Transverse colon (tissue), 4 donors: Measurements from ENCODE around the gene HOXD10. TPM values are rescaled to one million over a fixed set of nuclear protein-coding genes. Genes with fewer than 3 reads are reported as not detected.

Experiments
- DNase-seq: peaks from one replicate; pipeline ENCODE4 v3.0.0-alpha.2; 2019
- H3K27ac ChIP-seq, 4 donors: fragments of 200-600 bp; sonication (generic); 2 replicates each; pipeline ENCODE4 v1.5.1; 2016 to 2018; ENCODE audit warnings: inconsistent platforms in 4 of 4
- H3K27me3 ChIP-seq: fragments of 200-600 bp; sonication (generic); 2 replicates; pipeline ENCODE4 v1.5.1; 2017; ENCODE audit warnings: inconsistent platforms
- H3K36me3 ChIP-seq, 4 donors: fragments of 200-600 bp; sonication (generic); 2 replicates each; pipeline ENCODE4 v1.5.1; 2017 to 2019; ENCODE audit warnings: inconsistent platforms in 4 of 4
- H3K4me1 ChIP-seq, 4 donors: fragments of 200-600 bp; sonication (generic); 2 replicates each; pipeline ENCODE4 v1.5.1; 2017 to 2020; ENCODE audit warnings: inconsistent platforms in 4 of 4
- H3K4me3 ChIP-seq, 4 donors: fragments of 200-600 bp; sonication (generic); 1 replicate in 1 of 4; 2 replicates in 3 of 4; pipeline versions ENCODE4 v1.5.1 to v1.6.1; 2017 to 2019; ENCODE audit warnings: inconsistent platforms in 4 of 4
- H3K9me3 ChIP-seq, 2 donors: fragments of 200-600 bp; sonication (generic); 2 replicates each; pipeline ENCODE4 v1.5.1; 2017 to 2019; ENCODE audit warnings: inconsistent platforms in 2 of 2
- CTCF ChIP-seq, 5 experiments: fragments of 200-600 bp in 3 of 5; fragments of 450-650 bp in 2 of 5; sonication (generic) in 3 of 5; IDR thresholded peaks; 1 replicate in 2 of 5; 2 replicates in 3 of 5; pipeline ENCODE4 v1.5.1; 2016 to 2017; ENCODE audit warnings: antibody characterized with exemption in 5 of 5, inconsistent platforms in 3 of 5, mild to moderate bottlenecking in 2 of 5, moderate library complexity in 1 of 5
- EP300 ChIP-seq: sonication (generic); formaldehyde crosslinking; IDR thresholded peaks from one replicate; pipeline ENCODE4 v1.6.1; 2017; ENCODE audit warnings: antibody characterized with exemption, low read depth
- POLR2A ChIP-seq: fragments of 450-650 bp; IDR thresholded peaks from one replicate; pipeline ENCODE4 v1.6.1; 2016; ENCODE audit warnings: antibody characterized with exemption, mild to moderate bottlenecking, moderate library complexity
- POLR2AphosphoS5 ChIP-seq, 3 donors: sonication (generic); formaldehyde crosslinking; IDR thresholded peaks; one replicate each; pipeline ENCODE4 v1.6.1; 2016; ENCODE audit warnings: antibody characterized with exemption in 3 of 3
- WGBS, 2 donors: methylation state at CpG; one replicate each; pipeline ENCODE4 v1.1.5; 2018; ENCODE audit warnings: low coverage in 1 of 2; 5-methylcytosine and 5-hydroxymethylcytosine counted together
- in situ Hi-C, 4 donors: fragments of 200-750 bp; cut with MboI; loops; one replicate each; pipeline versions ENCODE4 v1.15.0 to v1.15.1; 2017; ENCODE audit warnings: low sequenced_read_pairs in 3 of 4, low pct_ligation_motif_present in 1 of 4, low pct_unique_long_range_greater_than_20kb in 1 of 4
- intact Hi-C: fragments of 100-400 bp; cut with DNase I; formaldehyde crosslinking; loops from one replicate; pipeline ENCODE4 v1.15.1; 2023; ENCODE audit warnings: low total_unique reads
- total RNA-seq, 4 donors: library from RNA; depleted of rRNA; stranded (reverse); fragments of >200 nt; gene quantifications; one replicate each; pipeline ENCODE4 v1.1.0, GENCODE V29; 2016

Gene HOXD10
- total RNA-seq, 4 donors from 2014 or later = 1.1 to 25.1 (median 7.6) TPM

GRCh38 chr2:176111846-176112374 is 4.7 kb upstream of the HOXD10 start:
- in situ Hi-C loops (loop anchor here in 3 of 4 donors (25.0 kb wide), 2 partner anchors 700 to 1025 kb away; no protein-coding TSS in a partner anchor), intact Hi-C loops (no loop called here)
- peaks cover 98% of the 10 kb centered on the region for H3K27me3 ChIP-seq
- WGBS, 2 donors = 35 to 37% methylated on average over 21 to 28 of the region's 29 CpGs
- peak overlapping the region in 2 of 4 donors; percentile 37 to 69 for H3K27ac ChIP-seq
- no peaks in the 10 kb centered on the region for H3K9me3 ChIP-seq
- H3K4me3 ChIP-seq = peak overlapping the region in 1 of 4 donors; percentile 18
- peaks cover 7 to 37% (median 11%) of the 10 kb centered on the region in 4 donors for H3K4me1 ChIP-seq
- H3K36me3 ChIP-seq = no peaks in the 10 kb centered on the region
- no peak for TF ChIP-seq CTCF (IDR thresholded peaks at IDR 0.05)
- TF ChIP-seq POLR2AphosphoS5 (IDR thresholded peaks at IDR 0.05) = no peak
- no peak for DNase-seq

DNA sequence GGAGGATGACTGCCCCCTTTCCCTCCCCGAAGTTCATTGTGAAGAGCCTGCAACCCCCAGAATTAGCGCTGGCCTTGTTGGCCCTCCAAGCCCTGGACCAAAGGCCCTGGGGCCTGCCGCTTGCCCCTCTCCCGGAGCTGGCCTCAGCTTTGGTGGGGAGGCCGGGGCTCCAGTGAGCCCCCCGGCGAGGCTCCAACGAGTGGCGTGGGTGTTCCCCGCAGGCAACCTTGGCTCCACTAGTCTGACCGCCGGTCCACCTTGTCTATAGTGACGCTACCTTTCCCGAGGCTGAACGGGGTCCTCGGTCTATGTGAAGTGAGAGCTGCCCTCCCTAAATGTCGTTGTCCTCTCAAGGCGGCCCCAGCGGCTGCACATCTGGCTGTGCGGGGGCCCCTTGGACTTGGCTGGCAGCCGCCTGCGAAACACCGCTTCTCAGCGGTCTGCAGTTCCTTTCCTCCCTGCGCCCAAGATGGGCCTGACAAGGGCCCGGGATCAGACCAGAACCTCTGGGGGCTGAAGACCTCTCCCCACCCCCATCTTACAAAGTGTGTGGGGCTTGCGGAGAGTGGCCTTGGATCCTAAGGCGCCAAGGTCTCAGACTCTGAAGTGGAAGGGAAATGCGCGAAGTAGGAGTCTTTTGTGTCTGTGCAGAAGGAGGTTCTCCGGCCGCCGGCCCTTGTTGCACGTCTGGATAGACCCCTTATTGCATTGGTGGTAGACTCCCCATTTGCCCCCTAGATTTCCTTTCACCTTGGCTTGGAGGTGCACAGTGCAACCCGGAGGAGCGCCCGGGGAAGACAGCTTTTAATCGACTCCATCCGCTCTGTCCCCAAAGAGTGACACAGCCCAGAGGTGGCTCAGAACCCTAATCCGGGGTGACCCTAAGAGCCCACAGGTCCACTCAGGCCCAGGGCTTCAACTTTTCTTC is 3.9 kb upstream of the HOXD10 start:
- Histone ChIP-seq H3K4me1 (peaks cover 3 to 32% (median 7%) of the 10 kb centered on the region in 4 donors), H3K36me3 (no peaks in the 10 kb centered on the region), H3K9me3 (no peaks in the 10 kb centered on the region), H3K4me3 (peak overlapping the region in 1 of 4 donors; percentile 18), H3K27ac (peak overlapping the region in 2 of 4 donors; percentile 37 to 69), H3K27me3 (peaks cover 100% of the 10 kb centered on the region)
- no peak for DNase-seq
- 48 to 100% methylated on average over 1 to 40 of the region's 40 CpGs for WGBS, 2 donors
- intact Hi-C loops (no loop called here), in situ Hi-C loops (loop anchor here in 3 of 4 donors (25.0 kb wide), 2 partner anchors 700 to 1025 kb away; no protein-coding TSS in a partner anchor)
- TF ChIP-seq EP300 (no peak), CTCF (IDR thresholded peaks at IDR 0.05) (no peak), POLR2A (no peak), POLR2AphosphoS5 (IDR thresholded peaks at IDR 0.05) (no peak)

GRCh38 chr2:176114120-176114929 is 2.3 kb upstream of the HOXD10 start:
- WGBS, 2 donors = 25 to 30% methylated on average over 7 to 26 of the region's 26 CpGs
- H3K4me3 ChIP-seq = no peak overlapping the region
- in situ Hi-C loops = loop anchor here in 3 of 4 donors (25.0 kb wide), 2 partner anchors 698 to 1023 kb away; no protein-coding TSS in a partner anchor
- no peak for DNase-seq
- H3K27me3 ChIP-seq = peaks cover 100% of the 10 kb centered on the region
- intact Hi-C loops = no loop called here
- peaks cover 0 to 15% (median 3%) of the 10 kb centered on the region in 4 donors for H3K4me1 ChIP-seq
- no peaks in the 10 kb centered on the region for H3K9me3 ChIP-seq
- H3K36me3 ChIP-seq = no peaks in the 10 kb centered on the region
- TF ChIP-seq CTCF (IDR thresholded peaks at IDR 0.05) (no peak), POLR2AphosphoS5 (IDR thresholded peaks at IDR 0.05) (no peak), EP300 (no peak), POLR2A (no peak)
- H3K27ac ChIP-seq = peak overlapping the region in 3 of 4 donors; percentile 17 to 70 (median 45)
